GM12801 (cell line): Measurements from ENCODE around the gene TNFSF15.

Source experiments
- TF ChIP-seq, protein P1 (sequence below): IDR thresholded peaks from one replicate; pipeline ENCODE4 v1.5.1; 2011; ENCODE audit warnings: control low read depth; ENCODE audit not compliant: insufficient read length; ENCODE audit errors: extremely low read depth

TNFSF15 gene

DNA sequence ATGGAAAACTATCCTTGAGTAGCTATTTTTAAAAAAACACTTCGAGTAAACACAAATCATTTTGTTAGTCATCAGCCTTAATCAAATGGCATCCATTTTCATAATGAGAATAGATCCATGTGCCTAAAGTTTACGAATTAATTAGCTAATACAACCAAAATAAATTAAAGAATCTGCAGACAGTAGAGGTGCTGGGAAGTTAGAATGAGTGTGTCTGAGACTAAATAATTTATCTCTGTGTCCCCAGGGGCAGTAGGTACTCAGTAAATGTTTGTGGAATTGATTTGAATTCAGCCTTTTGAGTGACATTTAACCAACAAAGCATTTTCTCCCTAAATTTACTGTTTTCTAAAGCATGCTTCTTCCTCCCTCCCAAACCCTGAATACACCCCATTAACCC, 18.6 kb downstream of the TNFSF15 start:
- TF ChIP-seq, protein P1, sequence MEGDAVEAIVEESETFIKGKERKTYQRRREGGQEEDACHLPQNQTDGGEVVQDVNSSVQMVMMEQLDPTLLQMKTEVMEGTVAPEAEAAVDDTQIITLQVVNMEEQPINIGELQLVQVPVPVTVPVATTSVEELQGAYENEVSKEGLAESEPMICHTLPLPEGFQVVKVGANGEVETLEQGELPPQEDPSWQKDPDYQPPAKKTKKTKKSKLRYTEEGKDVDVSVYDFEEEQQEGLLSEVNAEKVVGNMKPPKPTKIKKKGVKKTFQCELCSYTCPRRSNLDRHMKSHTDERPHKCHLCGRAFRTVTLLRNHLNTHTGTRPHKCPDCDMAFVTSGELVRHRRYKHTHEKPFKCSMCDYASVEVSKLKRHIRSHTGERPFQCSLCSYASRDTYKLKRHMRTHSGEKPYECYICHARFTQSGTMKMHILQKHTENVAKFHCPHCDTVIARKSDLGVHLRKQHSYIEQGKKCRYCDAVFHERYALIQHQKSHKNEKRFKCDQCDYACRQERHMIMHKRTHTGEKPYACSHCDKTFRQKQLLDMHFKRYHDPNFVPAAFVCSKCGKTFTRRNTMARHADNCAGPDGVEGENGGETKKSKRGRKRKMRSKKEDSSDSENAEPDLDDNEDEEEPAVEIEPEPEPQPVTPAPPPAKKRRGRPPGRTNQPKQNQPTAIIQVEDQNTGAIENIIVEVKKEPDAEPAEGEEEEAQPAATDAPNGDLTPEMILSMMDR: no peak

DNA sequence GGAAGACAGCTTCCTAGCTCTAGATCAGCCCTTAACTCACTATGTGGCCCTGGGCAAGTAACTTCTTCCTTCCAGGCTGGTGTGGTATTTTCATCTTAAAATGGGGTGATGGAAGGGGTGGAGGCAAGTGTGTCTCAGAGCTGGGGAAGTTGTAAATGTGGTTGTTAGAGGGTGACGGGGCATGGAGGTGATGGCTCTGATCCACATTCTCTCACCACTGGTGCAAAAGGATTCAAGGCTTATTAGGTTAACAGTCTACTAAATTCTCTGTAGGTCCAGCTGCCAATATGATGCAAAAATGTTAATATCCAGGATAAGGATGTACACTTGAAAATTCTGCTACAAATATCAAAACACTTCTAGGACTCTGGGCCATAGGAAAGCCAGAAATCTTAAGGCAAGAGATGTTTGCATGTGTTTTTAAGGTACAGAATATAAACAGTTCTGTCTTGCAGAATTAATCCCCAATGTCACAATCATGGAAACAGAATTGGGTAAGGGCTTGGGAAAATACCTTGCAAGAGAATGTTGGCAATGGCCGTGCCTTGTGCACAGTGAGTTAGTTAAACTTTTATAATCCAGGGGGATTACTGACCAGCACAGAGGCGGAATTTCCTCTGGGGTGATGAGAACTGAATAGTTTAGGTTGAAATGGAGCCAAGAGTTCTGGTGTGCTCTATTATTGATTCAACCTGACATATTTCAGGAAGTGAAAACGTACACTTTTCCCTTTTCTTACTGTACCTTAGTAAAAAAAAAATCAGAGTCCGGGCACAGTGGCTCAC, 19.8 kb downstream of the TNFSF15 start:
- TF ChIP-seq, protein P1: no peak

DNA sequence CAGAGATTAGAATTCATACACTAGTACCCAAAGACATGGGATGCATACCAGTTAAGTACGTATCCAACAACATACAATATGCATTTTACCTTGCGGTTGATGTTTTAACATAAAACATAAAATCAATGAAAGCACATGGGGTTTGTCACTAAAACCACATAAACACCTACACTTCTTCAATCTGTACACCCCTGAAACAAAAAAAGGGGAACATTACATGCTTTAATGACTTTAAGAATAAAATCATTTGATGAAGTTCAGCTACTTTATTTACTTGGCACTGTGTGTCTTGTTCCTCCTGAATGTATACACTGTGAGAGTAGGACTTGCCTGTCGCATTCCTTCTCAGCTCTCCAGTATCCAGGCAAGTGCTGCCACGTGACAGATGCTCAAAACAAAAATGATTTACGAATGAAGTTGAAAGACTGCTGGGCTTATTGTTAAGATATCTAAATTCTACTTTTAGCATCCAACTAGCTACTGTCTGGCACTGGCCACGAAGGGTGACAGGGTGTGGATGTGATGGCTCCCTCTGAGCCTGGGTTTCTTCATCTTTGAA, 21.0 kb downstream of the TNFSF15 start:
- TF ChIP-seq, protein P1: no peak

DNA sequence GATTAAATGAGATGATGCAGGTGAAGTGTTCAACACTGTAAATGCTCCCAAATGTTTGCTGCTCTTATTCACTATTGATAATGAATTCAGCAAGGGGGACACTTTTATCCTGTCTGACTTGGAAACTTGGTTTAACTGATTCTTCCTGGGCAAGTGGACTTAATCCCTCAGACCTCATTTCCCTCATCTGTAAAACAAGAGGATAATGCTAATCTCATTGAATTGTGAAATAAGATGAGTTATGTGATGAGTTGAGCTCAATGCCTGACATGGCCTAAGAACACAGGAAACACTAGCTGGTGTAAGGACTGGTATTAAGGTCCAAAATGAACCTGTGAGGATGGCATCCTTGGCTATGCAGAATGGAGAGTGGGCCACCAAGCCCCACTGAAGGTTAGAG, 23.3 kb downstream of the TNFSF15 start:
- TF ChIP-seq, protein P1: no peak

DNA sequence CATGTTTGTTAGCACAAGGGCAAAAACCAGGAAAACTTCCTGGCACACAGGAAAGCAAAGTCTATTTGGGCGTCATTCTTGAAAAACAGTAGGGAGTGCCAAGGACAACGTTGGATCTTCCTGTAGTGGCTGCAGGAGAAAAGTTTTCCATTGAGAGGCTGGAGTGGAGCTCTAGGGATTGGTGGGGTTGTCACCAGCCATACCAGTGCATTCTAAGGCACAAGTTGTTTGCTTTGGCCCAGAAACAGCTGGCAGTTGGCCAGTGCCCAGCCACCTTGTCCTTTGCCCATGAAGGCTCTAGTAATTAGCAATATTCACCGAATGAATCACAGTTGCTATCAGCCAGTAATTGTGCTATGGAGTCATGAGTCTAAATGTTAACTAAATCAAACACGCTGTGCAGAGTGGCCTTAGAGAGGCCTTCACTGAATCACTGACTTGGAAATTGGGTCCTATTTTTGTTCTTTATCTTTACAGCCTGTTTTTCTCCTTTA, 26.4 kb downstream of the TNFSF15 start:
- TF ChIP-seq, protein P1: no peak

DNA sequence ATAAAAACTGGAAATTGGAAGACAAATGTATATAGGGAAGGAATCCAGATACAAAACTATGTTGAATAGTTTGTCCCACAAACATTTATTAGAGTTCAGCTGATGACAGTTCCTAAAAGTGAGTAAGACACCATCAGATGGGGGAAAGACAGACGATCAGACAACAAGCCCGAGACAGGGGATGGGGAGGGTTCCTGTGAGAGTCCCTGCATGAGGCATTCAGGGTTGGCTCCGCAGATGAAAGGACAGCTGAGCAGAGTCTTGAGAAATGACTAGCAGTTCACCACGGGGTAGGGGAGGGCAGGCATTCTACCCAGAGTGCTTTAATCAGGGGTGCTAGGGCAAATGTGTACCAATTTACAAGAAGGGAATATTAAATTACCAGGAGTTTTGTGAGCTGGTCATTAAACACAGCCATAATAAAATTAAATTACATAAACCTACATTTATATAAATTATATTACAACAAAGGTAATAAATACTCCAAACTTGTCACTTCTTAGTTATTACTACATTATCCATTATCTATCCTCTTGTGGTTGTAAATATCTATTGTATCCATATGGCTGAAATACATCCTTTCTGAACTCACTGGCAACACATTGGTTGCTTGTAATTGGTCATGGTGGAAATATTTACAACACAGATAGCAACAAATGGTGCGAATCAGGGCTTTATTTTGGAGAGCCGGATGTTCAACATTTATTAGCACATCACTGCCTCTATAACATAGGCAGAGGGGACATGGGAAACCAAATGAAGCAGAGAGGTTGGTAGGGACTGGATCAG, 27.8 kb downstream of the TNFSF15 start:
- TF ChIP-seq, protein P1: no peak

DNA sequence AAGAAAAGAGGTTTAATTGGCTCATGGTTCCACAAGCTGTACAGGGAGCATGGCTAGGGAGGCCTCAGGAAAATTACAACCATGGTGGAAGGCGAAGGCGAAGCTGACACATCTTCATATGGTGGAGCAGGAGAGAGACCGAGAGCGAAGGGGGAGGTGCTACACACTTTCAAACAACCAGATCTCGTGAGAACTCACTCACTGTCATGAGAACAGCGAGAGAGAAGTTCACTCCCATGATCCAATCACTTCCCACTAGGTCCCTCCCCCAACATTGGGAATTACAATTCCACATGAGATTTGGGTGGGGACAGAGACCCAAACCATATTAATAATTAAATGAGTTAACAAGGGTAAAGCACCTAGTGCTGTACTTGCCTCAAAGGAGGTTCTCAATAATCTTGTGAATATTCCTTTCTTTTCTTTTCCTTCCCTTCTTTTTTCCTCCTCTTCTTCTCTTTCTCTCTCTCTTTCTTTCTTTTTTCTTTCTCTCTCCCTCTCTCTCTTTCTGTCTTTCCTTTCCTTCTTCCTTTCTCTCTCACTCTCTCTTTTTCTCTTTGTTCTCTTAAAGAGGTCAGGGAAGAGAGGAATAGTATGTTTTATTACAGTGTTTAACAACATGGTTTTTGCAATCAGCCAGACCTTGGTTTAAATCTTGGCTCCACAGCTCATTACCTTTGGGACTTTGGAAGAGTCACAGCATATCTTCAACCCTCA, 29.0 kb downstream of the TNFSF15 start:
- TF ChIP-seq, protein P1: no peak
